Liver (tissue), 9 donors: ENCODE results near the gene USP47. TPM values are rescaled to one million over a fixed set of nuclear protein-coding genes. Genes with fewer than 3 reads are reported as not detected.

Experiments used
- DNase-seq: peaks from one replicate; pipeline ENCODE4 v3.0.0-alpha.2; 2017; ENCODE audit warnings: low spot score
- H3K27ac ChIP-seq, 2 donors: one replicate each; pipeline ENCODE4 v1.7.0; 2013; ENCODE audit warnings: inconsistent platforms in 2 of 2, low read length in 2 of 2, control low read depth in 1 of 2, low read depth in 1 of 2, mild to moderate bottlenecking in 1 of 2
- H3K27me3 ChIP-seq, 4 donors: one replicate each; pipeline versions ENCODE4 v1.6.1 to v1.7.0; 2013; ENCODE audit warnings: low read length in 3 of 4, inconsistent platforms in 1 of 4, mild to moderate bottlenecking in 1 of 4, moderate library complexity in 1 of 4; ENCODE audit not compliant: control insufficient read depth in 4 of 4, insufficient read depth in 4 of 4
- H3K36me3 ChIP-seq, 4 donors: one replicate each; pipeline versions ENCODE4 v1.6.1 to v1.7.0; 2013; ENCODE audit warnings: low read length in 3 of 4, mild to moderate bottlenecking in 3 of 4, low read depth in 1 of 4, moderate library complexity in 1 of 4; ENCODE audit not compliant: control insufficient read depth in 4 of 4, insufficient read depth in 3 of 4
- H3K4me1 ChIP-seq, 4 donors: one replicate each; pipeline versions ENCODE4 v1.6.1 to v1.7.0; 2013; ENCODE audit warnings: low read length in 3 of 4, mild to moderate bottlenecking in 3 of 4, moderate library complexity in 1 of 4; ENCODE audit not compliant: control insufficient read depth in 4 of 4, insufficient read depth in 4 of 4
- H3K4me3 ChIP-seq, 3 donors: one replicate each; pipeline versions ENCODE4 v1.6.1 to v1.7.0; 2013; ENCODE audit warnings: low read length in 3 of 3, control low read depth in 1 of 3, low read depth in 1 of 3, mild to moderate bottlenecking in 1 of 3
- H3K9ac ChIP-seq, 2 donors: one replicate each; pipeline ENCODE4 v1.7.0; 2013; ENCODE audit warnings: low read length in 2 of 2, mild to moderate bottlenecking in 2 of 2, moderate library complexity in 2 of 2, control low read depth in 1 of 2, low read depth in 1 of 2
- H3K9me3 ChIP-seq, 4 donors: one replicate each; pipeline versions ENCODE4 v1.6.1 to v1.7.0; 2013; ENCODE audit warnings: low read length in 3 of 4; ENCODE audit not compliant: control insufficient read depth in 4 of 4
- ATF3 ChIP-seq: IDR thresholded peaks from 2 replicates; pipeline ENCODE4 v1.6.1; 2016; ENCODE audit warnings: antibody characterized with exemption
- CTCF ChIP-seq: fragments of 150-350 bp; IDR thresholded peaks from 2 replicates; pipeline ENCODE4 v1.5.1; 2017; ENCODE audit warnings: improper control_type of control experiment, low read depth, low read length; ENCODE audit not compliant: missing input control
- EGR1 ChIP-seq, 2 donors: IDR thresholded peaks; 2 replicates each; pipeline ENCODE4 v1.6.1; 2016 to 2018; ENCODE audit warnings: antibody characterized with exemption in 2 of 2, low read depth in 2 of 2
- FOXA1 ChIP-seq: IDR thresholded peaks from 2 replicates; pipeline ENCODE4 v1.6.1; 2016; ENCODE audit warnings: antibody characterized with exemption
- HNF4A ChIP-seq, 2 donors: conservative IDR thresholded peaks; 2 replicates each; pipeline ENCODE4 v1.6.1; 2016; ENCODE audit warnings: antibody characterized with exemption in 2 of 2, mild to moderate bottlenecking in 2 of 2
- HNF4G ChIP-seq: IDR thresholded peaks from 2 replicates; pipeline ENCODE4 v1.6.1; 2016; ENCODE audit warnings: antibody characterized with exemption
- JUND ChIP-seq, 2 donors: IDR thresholded peaks; 2 replicates each; pipeline ENCODE4 v1.6.1; 2016; ENCODE audit warnings: antibody characterized with exemption in 2 of 2
- NR2F2 ChIP-seq: IDR thresholded peaks from 2 replicates; pipeline ENCODE4 v1.6.1; 2016; ENCODE audit warnings: antibody characterized with exemption
- RAD21 ChIP-seq, 2 donors: IDR thresholded peaks; 2 replicates each; pipeline ENCODE4 v1.6.1; 2016; ENCODE audit warnings: antibody characterized with exemption in 2 of 2, mild to moderate bottlenecking in 2 of 2
- REST ChIP-seq: IDR thresholded peaks from 2 replicates; pipeline ENCODE4 v1.6.1; 2016; ENCODE audit warnings: antibody characterized with exemption, mild to moderate bottlenecking
- RXRA ChIP-seq, 2 donors: IDR thresholded peaks; 2 replicates each; pipeline ENCODE4 v1.6.1; 2017 to 2018; ENCODE audit warnings: antibody characterized with exemption in 2 of 2, mild to moderate bottlenecking in 1 of 2
- SP1 ChIP-seq: IDR thresholded peaks from 2 replicates; pipeline ENCODE4 v1.6.1; 2018; ENCODE audit warnings: antibody characterized with exemption, mild to moderate bottlenecking
- TAF1 ChIP-seq: conservative IDR thresholded peaks from 2 replicates; pipeline ENCODE4 v1.6.1; 2016; ENCODE audit warnings: antibody characterized with exemption, mild to moderate bottlenecking
- YY1 ChIP-seq: IDR thresholded peaks from 2 replicates; pipeline ENCODE4 v1.6.1; 2016; ENCODE audit warnings: antibody characterized with exemption, mild to moderate bottlenecking
- ZBTB33 ChIP-seq: IDR thresholded peaks from 2 replicates; pipeline ENCODE4 v1.6.1; 2016; ENCODE audit warnings: antibody characterized with exemption
- WGBS: extraction: QIAGEN DNeasy Blood & Tissue Kit; methylation state at CpG from one replicate; pipeline ENCODE4 v1.1.7; 2013; 5-methylcytosine and 5-hydroxymethylcytosine counted together
- polyA plus RNA-seq, 2 donors: library from polyadenylated mRNA; stranded (reverse) in 1 of 2; unstranded in 1 of 2; fragments of 200-250 nt in 1 of 2; fragments of >200 nt in 1 of 2; fragmentation: Nextera tagmentation in 1 of 2; extraction: Ambion mirVana in 1 of 2; gene quantifications; one replicate each; pipeline versions ENCODE4 v1.2.1 to v1.2.3, GENCODE V29; 2013 to 2015
- total RNA-seq, 2 donors: library from RNA; depleted of rRNA; stranded (reverse); fragments of >200 nt; gene quantifications; one replicate each; pipeline ENCODE4 v1.2.3, GENCODE V29; 2014
- donor health status: healthy.
- donor health status: healthy.
- donor health status: healthy.
- donor health status: healthy.
- donor health status: healthy.

USP47 gene
- total and polyA plus RNA-seq, 4 donors = 14.9 to 55.1 (median 32.2) TPM

GRCh38 chr11:11858676-11859075, 16.9 kb downstream of the USP47 start:
- Histone ChIP-seq H3K27ac (no peak overlapping the region), H3K36me3 (no peaks in the 10 kb centered on the region), H3K4me1 (peaks cover 8 to 22% (median 19%) of the 10 kb centered on the region in 4 donors), H3K4me3 (no peak overlapping the region), H3K27me3 (no peaks in the 10 kb centered on the region), H3K9ac (no peak overlapping the region), H3K9me3 (no peaks in the 10 kb centered on the region)
- DNase-seq = no peak
- 46% methylated on average over 1 of the region's 1 CpG for WGBS
- no peak for TF ChIP-seq CTCF
- TF ChIP-seq ATF3 = no peak
- no peak for TF ChIP-seq EGR1 (IDR thresholded peaks at IDR 0.05; ENCODE audit: low read depth in 2 of 2)
- no peak for TF ChIP-seq HNF4A (conservative IDR thresholded peaks at IDR 0.05)
- no peak for TF ChIP-seq REST
- TF ChIP-seq YY1 = no peak
- TF ChIP-seq NR2F2 = no peak
- TF ChIP-seq HNF4G = no peak
- no peak for TF ChIP-seq FOXA1
- TF ChIP-seq TAF1 = no peak

- DNase-seq = no peak
- peaks cover 8 to 22% (median 19%) of the 10 kb centered on the region in 4 donors for H3K4me1 ChIP-seq
- no peak overlapping the region for H3K4me3 ChIP-seq
- no peaks in the 10 kb centered on the region for H3K27me3 ChIP-seq
- no peaks in the 10 kb centered on the region for H3K9me3 ChIP-seq
- H3K36me3 ChIP-seq = no peaks in the 10 kb centered on the region
- TF ChIP-seq EGR1 (IDR thresholded peaks at IDR 0.05; ENCODE audit: low read depth in 2 of 2) (no peak), JUND (IDR thresholded peaks at IDR 0.05) (no peak), ATF3 (no peak), ZBTB33 (no peak), SP1 (no peak), RXRA (IDR thresholded peaks at IDR 0.05) (no peak), YY1 (no peak), RAD21 (IDR thresholded peaks at IDR 0.05) (no peak), CTCF (no peak)
- no peak overlapping the region for H3K27ac ChIP-seq
- 87% methylated on average over 12 of the region's 12 CpGs for WGBS
- no peak overlapping the region for H3K9ac ChIP-seq
These were observed 18.6 kb downstream of the USP47 start for GRCh38 chr11:11860103-11860979.
